Suprapubic skin (tissue), 3 donors: ENCODE data around the gene SPTB.

Experiments
- CTCF ChIP-seq, 2 donors: fragments of 200-600 bp in 1 of 2; fragments of 450-650 bp in 1 of 2; sonication (generic) in 1 of 2; IDR thresholded peaks; one replicate each; pipeline ENCODE4 v1.5.1; 2016 to 2019; ENCODE audit warnings: antibody characterized with exemption in 2 of 2, mild to moderate bottlenecking in 1 of 2, moderate library complexity in 1 of 2
- EP300 ChIP-seq: sonication (generic); formaldehyde crosslinking; IDR thresholded peaks from one replicate; pipeline ENCODE4 v1.6.1; 2017; ENCODE audit warnings: antibody characterized with exemption
- POLR2A ChIP-seq, 2 donors: fragments of 450-650 bp; IDR thresholded peaks; one replicate each; pipeline ENCODE4 v1.6.1; 2017; ENCODE audit warnings: antibody characterized with exemption in 2 of 2, mild to moderate bottlenecking in 2 of 2, moderate library complexity in 2 of 2

GRCh38 chr14:64811676-64812075 lies 68.0 kb downstream of the SPTB start:
- TF ChIP-seq POLR2A (IDR thresholded peaks at IDR 0.05) (no peak), CTCF (IDR thresholded peaks at IDR 0.05) (no peak), EP300 (no peak)
